A673 (cell line): ENCODE measurements around the gene TXNRD2.

Experiments used
- CTCF ChIP-seq: fragments of 300-800, 200-600 bp; sonication (generic); conservative IDR thresholded peaks from 2 replicates; pipeline ENCODE4 v1.5.1; 2017; ENCODE audit warnings: low read depth, mild to moderate bottlenecking, antibody characterized with exemption, low read length, moderate library complexity, mixed read lengths
- EZH2 ChIP-seq: fragments of 200-600 bp; sonication (generic); IDR thresholded peaks from 2 replicates; pipeline ENCODE4 v1.6.1; 2017; ENCODE audit warnings: borderline replicate concordance, low read depth, mild to moderate bottlenecking, mixed read lengths, antibody characterized with exemption, low read length; ENCODE audit not compliant: poor library complexity, severe bottlenecking

- no peak for TF ChIP-seq EZH2
- TF ChIP-seq CTCF: no peak
These were observed 17.5 kb upstream of the TXNRD2 start for GRCh38 chr22:19959043-19959586.
